HG03460 (cell line): ENCODE results near the gene GALNT17.

ENCODE experiments used
- ATAC-seq: cut with Tn5 transposase; IDR thresholded peaks from one replicate; pipeline ENCODE4 v1.9.1; 2021; ENCODE audit not compliant: unreplicated experiment

The GALNT17 gene

DNA sequence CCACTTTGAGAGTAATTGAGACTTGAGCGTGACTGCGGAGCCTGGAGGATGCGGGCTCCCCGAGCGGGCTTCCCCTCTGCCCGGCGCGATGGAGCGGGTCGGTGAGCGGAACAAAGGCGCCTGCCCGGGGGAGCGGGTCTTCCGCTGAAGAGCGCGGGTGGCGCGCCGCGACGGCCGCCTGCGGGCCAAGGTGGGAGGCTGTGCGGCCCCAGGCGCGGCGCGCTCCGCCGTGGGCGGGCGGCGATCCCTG lies at the start of gene GALNT17:
TSS of gene GALNT17 (plus strand) at position 18 of the 250 bp plus-strand sequence.
- no peak for ATAC-seq

DNA sequence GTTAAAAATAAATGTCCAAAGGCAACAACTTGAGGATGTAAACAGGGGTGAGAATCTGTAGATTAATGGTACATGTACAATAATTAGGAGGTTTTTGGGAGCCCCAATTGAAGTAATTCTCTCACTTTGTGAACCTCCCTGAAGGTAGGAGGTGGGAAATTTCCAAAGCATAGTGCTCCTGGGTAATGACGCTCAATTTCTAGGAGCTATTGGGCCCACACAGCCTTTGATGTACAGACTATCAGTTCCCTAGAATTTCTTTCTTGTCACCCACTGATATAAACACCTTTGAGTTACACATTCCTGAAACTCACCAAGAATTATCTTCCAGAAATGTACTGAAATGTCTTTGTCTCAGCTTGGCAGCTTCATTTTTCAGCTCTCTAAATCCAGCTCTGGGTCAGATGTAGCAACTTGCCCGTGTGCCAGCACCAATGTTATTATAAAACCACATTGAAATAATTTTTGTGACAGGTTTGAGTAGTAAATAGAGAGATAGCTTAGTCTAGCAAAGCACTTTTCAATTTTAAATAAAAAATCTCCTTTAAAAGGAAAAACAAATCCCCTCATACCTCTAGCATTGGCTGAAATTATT lies 36.6 kb upstream of the GALNT17 start:
- no peak for ATAC-seq

DNA sequence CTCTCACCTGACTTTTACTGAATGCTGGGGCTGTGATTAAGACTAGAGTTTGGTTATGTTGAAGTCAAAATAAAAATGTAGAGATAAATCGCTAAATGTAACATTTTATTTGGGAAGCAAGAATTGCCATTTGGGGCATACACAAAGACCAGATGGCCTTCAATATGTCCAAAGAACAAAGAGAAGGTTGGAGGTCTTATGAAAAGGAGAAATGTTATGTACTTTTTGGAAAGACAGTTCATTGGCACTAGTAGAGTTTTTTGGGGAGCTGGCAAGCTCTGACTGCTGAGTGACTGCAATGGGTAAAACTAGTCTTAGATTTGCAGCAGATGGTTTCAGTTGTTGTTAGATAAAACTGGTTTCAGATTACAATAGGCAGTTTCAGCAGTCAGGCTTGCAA lies 35.6 kb upstream of the GALNT17 start:
- ATAC-seq, result no peak

DNA sequence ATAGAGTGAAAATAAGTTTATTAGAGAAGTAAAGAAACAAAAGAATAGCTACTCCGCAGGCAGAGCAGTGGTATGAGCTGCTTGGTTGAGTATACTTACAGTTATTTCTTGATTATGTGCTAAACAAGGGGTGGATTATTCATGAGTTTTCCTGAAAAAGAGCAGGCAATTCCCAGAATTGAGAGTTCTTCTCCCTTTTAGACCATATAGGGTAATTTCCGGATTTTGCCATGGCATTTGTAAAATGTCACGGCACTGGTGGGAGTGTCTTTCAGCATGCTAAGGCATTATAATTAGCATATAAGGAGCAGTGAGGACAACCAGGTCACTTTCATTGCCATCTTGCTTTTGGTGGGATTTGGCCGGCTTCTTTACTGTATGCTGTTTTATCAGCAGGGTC lies 25.7 kb upstream of the GALNT17 start:
- no peak for ATAC-seq

DNA sequence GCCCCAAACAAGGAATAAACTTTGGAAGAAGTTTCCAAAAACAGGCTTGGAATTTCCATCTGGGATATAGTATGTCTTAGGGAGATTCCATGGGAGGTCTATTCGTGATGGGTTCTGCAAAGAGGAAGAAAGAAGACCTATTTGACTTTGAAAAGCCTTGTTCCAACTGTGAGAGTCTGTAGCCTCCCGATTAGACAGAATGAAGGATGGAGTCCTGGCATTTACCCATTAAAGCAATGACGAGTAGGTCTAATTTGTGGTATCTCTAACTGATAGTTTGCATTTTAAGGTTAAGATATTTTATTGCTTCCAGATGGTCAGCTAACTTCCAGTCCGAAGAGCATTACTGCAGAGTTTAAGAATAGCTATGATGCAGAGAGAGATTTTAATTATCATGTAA lies 19.5 kb upstream of the GALNT17 start:
- no peak for ATAC-seq

DNA sequence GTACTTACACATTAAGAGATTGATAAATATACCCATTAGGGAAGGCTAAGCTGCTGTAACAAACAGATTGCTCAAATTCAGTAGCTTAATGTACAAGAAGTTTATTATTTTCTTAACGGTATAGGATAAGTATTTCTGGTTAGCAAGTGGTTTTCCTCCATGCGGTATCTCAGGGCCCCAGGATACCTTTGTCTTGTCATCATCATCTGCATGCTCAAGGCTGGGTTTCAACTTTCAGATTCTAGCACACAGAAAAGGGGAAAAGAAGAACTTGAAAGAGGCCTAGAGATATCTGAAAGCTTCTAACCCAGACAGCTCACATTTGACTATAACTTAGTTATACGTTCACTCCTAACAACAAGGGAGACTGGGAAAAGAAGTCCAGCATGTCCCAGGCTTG lies 11.8 kb upstream of the GALNT17 start:
- ATAC-seq, result no peak

DNA sequence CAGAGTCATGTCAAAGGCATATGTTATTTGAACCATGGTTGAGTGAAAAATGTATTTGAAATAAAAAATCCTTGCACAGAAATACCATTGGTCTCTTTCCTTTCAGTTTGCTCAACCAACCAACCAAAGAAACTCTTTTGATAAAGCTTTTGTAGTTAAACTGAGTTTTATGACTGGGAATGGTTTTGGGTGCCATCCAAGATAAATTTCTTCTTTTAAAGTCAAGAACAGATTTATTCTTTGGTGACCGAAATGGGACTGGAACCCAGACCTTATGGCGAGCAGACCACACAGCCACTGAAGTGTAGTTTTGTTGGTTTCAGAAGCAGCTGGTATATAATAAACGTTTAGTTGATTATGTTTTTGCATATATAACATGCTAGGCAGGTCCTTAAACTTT lies 2.8 kb upstream of the GALNT17 start:
- no peak for ATAC-seq

DNA sequence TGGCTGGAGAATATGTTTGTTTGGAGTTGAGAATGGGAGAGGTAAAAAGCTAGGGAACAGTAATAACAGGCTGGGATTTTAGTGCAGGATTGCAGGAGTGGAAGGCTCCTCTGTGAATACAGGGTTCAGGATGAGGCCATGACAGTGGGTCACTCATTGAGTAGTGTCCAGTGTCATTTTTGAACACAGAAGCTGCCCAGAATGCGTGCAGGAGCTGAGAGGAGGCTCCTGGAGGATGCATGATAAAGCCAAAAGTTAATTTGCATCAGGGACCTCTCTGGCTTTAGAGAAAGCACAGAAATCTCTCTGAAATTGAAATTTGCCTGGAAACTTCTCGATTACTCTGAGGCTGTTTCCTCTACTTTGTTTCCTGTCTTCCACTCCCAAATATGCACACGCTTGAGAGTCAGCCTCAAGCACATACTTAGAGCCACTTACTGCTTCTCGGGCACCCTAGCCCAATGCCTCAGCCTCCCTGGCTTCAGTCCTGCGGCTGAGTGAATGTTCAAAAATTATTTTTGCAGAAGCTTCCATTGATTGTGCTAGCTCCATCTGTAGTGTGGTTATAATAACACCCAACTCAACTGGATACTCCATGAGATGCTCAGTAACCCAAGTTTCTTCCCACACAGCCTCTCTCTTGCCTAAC lies 1.8 kb upstream of the GALNT17 start:
- no peak for ATAC-seq

DNA sequence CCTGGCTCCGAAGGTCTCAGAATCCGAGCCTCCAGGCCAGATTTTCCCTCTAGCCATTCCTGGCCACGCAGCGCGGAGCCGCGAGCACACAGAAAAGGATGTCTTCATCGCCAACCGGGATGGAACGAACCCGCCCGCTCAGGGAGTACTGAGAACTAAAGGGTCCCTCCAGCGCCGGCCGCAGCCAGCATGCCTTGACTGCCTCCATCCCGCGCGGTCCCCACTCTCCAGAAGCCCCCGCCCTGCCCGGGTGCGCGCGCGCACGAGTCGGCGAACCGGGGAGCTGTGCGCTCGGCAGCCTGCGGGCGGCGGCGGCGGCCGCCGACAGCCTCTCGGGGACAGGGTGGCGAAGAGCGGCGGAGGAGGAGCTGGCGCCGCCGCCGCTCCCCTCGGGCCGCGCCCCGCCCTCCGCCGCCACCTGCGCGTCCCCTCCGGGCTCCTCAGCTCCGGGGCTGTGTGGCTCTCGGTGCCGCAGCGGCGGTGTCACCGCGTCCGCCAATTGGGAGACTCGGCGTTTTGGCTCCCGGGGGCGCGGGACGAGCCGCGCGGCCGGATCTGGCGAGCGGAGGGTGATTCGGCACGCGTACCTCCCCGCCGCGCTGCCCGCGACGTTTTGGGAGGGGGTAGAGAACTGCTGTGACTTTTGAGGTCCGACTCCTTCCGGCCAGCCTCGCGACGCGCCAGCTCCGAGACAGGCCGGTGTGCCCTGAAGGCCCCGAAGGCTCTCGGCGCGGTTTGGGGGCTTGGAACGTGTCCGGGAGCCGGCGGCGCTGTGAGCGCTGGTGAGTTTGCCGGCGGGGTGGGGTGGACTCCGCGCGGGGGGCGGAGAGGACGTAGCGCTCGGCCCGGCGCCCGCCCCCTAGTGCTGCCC lies 453 bp upstream of the GALNT17 start:
- no peak for ATAC-seq

DNA sequence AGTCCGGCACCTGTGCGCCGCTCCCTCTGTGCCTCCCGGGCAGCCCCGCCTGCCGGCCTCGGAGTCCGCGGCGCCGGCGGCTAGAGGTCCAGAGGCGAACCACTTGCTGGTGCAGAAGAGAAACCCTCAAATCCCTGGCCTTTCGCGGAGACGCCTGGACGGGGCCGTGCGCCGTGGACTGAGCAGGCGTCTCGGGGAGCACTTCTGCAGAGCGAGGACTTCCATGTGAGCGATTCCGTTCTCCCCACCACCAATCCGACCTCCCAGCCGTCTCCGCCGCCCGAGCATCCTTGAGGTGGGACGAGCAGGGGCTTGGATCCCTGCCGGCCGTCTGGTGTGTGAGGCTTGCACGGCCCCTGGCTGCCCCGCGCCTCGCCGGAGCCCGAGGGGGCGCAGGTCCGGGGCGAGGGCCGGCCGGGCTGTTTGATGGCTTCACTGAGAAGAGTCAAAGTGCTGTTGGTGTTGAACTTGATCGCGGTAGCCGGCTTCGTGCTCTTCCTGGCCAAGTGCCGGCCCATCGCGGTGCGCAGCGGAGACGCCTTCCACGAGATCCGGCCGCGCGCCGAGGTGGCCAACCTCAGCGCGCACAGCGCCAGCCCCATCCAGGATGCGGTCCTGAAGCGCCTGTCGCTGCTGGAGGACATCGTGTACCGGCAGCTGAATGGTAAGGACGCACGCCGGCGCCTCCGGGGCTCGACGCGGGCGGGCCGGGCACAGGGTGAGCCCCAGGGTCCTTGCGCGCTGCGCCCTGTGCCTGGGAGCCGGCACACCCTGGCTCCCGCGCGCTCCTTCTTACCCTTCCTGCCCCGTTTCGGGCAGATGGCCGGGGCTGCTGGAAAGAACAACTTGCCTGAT lies 660 bp downstream of the GALNT17 start:
- ATAC-seq, result no peak

DNA sequence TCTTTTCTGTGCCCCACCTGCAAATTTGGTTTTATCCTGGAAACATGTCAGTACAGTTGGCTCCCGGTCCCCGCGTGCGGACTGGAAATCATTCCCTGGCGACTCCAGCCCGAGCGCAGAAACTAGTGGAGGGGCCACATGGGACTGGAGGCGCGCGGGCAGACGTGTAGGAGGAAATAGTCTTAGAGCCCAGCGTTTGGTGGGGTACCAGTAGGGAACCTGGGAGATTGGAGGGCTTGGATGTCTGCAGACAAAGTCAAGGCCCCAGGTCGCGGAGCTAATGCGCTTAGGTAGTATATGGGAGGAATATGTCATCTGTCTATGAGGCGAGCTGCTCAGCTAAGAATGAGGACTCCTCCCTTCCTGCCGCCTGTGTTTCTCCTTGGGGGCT lies 1.3 kb downstream of the GALNT17 start:
- ATAC-seq, result no peak

DNA sequence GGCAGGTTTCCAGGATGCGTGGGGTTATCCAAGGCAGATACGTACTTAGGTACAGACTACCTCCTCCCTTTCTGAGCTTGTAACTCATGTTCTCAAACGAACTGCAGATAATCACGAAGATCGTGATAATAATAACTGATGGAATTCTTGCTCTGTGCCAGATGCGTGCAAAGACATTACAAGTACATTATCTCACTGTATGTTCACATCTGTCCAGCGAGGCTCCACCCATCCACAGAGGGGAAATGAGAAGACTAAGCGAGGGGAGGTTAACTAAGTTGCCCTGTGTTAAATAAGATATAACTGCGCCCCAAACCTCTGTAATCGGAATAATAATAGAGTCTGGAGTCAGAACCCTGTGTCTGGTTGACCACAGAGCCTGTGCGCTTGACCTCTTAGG lies 1.9 kb downstream of the GALNT17 start:
- no peak for ATAC-seq

DNA sequence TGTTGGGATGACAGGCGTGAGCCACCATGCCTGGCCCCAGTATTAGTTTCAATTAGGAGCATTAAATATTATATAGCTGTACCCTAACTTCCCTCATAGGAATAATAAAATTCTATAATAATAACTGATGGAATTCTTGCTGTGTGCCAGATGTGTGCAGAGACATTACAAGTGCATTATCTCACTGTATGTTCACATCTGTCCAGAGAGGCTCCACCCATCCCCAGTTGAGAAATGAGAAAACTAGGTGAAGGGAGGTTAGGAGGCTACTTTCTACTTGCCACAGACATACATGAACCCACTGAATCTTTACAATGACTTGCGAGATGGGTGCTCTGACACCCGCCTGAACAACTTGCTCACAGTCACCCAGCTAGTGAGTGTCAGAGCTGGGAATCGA lies 3.2 kb downstream of the GALNT17 start:
- no peak for ATAC-seq

DNA sequence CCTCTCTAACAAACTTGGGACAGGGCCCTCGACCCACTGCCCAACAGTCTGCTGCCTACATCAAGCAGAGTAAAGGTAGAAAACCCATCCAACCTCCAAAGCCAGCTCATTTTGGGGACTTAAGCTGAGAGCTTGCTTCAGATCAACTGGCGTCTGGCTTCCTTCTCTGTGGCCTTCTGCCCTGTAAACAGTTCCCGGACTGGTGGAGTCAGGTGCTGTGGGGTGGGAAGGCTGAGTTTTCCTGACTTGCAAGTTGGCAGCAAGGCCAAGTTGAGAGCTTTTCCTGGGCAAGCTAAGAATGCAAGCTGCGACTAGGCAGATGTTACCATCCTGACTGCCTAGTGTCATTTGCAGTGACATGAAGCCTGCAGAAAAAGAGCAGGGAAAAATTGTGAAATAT lies 3.7 kb downstream of the GALNT17 start:
- no peak for ATAC-seq

DNA sequence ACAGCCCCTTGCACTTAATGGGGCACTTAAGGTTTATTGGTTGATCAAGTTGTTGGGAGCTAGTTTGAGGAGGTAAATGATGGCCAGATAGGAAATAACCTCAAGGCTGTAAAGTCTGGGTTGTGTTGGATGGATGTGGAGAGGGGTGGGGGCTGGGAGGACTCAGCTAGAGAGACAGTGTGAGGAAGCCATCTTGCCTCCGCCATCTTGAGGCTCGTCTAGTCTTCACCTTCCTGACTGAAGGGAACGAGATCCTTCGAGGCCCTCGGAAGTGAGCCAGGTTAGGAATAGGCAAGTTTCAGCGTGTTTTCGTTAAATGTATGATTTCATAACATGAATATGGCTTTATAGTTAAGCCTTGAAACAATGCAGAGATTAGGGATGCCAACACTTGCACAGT lies 5.5 kb downstream of the GALNT17 start:
- no peak for ATAC-seq

DNA sequence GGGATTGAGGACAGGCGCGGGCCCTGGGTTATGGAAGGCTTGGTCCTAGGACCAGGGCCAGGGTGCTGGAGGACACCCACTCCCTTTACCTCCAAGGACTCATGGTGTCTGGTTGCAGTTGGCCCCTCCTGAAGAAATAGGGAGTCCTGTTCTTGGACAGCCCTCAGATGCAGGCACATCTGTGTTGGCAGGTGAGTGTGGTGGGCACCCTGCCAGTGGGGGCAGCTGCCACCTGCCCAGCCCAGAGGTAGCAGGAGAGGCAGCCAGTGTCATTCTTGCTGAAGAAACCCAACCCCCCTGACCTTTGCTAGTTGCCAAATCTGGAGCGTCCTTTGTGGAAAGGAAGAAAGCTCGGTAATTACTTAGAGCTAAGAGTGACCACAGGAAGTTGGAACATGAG lies 8.3 kb downstream of the GALNT17 start:
- no peak for ATAC-seq

DNA sequence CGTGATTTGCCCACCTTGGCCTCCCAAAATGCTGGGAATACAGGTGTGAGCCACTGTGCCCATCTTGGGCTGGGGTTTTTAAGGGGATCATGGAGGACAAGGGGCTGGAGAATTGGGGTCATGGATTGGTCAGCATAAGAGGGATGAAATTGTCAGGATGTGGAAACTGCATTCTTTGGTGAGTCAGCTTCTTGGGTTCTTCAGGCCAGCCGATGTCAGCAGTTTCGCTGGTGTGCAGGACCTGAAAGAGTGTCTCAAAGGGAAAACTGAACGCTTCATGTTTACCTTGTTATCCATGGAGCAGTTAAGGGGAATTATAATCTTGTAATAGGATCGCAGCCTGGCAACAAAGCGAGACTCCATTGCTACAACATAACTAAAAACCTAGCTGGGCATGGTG lies 13.0 kb downstream of the GALNT17 start:
- ATAC-seq, result no peak

DNA sequence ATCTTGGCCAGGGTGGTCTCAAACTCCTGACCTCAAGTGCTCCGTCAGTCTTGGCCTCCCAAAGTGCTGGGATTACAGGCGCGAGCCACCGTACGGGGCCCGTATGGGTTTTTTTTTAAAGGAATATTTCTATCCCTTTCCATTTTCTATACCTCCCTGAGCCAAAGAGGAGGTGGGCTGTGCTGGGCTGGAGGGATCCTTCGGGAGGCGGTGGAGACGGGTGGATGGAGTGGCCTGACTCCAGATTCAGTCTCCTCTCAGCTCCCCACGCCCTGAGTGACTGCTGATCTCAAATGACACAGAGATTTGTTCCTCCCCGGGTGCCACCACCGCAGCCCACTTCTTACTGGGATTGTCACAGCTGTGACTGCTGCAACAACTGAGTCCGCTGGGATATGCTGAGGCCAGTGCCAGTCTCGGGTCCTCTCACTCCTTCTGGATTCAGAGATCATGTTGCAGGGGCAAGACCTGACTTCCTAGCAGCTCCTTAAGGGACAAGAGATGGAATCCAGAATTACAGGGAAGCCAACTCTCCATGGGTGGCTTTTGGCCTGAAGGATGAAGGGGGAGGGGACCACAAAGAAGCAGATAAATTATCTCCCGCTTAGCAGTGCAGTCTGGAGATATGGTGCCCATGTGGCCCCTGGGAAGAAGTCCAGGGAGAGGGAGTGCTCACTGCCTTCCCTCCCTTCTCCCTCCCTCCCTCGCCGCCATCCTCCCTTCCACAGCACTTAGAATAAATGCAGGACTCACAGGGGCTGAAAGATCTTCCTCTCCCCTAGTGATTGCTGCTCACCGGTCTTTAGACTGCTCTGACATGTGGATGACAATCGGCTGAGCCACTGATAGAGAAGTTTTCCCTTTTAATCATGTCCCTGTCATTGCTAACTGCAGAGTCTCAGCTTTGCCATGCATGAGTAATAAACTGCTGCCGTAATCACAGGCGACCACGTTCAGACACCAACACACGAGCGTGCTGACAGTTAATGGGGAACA lies 14.3 kb downstream of the GALNT17 start:
- no peak for ATAC-seq

DNA sequence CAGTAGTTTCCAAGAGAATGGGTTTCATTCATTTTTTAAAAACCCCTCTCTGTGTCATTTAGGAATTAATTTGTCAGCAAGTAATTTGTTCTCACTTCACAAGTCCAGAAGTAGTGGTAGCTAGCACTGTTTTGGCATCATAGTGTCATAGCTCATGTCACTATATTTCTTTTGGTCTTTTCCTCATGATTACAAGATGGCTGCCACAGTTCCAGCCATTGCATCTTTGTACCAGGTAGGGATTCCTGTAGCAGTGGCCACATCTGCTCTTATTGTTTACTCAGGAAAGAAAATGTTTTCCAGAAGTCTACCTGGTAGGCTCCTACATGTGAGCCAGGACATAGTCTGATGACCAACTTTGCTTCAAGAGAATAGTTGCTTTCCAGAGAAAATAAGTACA lies 16.2 kb downstream of the GALNT17 start:
- ATAC-seq, result no peak

DNA sequence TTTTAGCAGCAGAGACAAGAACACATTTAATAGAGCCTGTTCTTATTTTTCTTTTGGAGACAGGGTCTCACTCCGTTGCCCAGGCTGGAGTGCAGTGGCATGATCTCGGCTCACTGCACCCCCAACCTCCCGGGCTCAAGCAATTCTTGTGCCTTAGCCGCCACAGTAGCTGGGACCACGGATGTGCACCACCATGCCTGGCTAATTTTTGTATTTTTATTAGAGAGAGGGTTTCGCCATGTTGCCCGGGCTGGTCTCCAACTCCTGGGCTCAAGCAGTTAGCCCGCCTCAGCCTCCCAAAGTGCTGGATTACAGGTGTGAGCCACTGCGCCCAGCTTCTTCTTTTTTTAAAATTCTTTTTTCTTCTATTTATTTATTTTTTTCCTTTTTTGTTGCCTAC lies 23.3 kb downstream of the GALNT17 start:
- ATAC-seq, result no peak
